22Rv1 (cell line): Measurements from ENCODE around the gene AIDA.

Experiments used
- H3K27ac ChIP-seq: fragments of 450-650 bp; 2 replicates; pipeline ENCODE4 v1.5.1; 2017
- CTCF ChIP-seq: fragments of 450-650 bp; IDR thresholded peaks from 2 replicates; pipeline ENCODE4 v1.5.1; 2017; ENCODE audit warnings: mild to moderate bottlenecking
- ZFX ChIP-seq: fragments of 450-650 bp; IDR thresholded peaks from 2 replicates; pipeline ENCODE4 v1.6.1; 2017; ENCODE audit warnings: antibody characterized with exemption, borderline replicate concordance

Gene AIDA

GRCh38 chr1:222631611-222632208, 80.6 kb downstream of the AIDA start:
- TF ChIP-seq ZFX (no peak), CTCF (no peak)
- no peak overlapping the region for H3K27ac ChIP-seq

- no peak for TF ChIP-seq ZFX
- TF ChIP-seq CTCF: no peak
- H3K27ac ChIP-seq: no peak overlapping the region
Observed at GRCh38 chr1:222629921-222630535, 82.3 kb downstream of the AIDA start.

- TF ChIP-seq ZFX (no peak), CTCF (no peak)
- H3K27ac ChIP-seq: no peak overlapping the region
Observed at GRCh38 chr1:222627232-222627631, 85.1 kb downstream of the AIDA start.

GRCh38 chr1:222624214-222624613, 88.1 kb downstream of the AIDA start:
- H3K27ac ChIP-seq: no peak overlapping the region
- TF ChIP-seq CTCF: no peak
- TF ChIP-seq ZFX: no peak

- TF ChIP-seq CTCF: no peak
- no peak for TF ChIP-seq ZFX
- H3K27ac ChIP-seq: peak overlapping the region; percentile 71
Observed at GRCh38 chr1:222623458-222623857, 88.8 kb downstream of the AIDA start.

GRCh38 chr1:222622765-222623164, 89.5 kb downstream of the AIDA start:
- TF ChIP-seq CTCF (no peak), ZFX (no peak)
- peak overlapping the region; percentile 71 for H3K27ac ChIP-seq

GRCh38 chr1:222620566-222620965, 91.7 kb downstream of the AIDA start:
- TF ChIP-seq ZFX (no peak), CTCF (no peak)

More at GRCh38 chr1:222620566-222620965, 91.7 kb downstream of the AIDA start:
- peak overlapping the region; percentile 71; the same call in 1 of the 2 replicates for H3K27ac ChIP-seq
